Measurements from ENCODE around the gene PLA2G2F.

PLA2G2F gene

DNA sequence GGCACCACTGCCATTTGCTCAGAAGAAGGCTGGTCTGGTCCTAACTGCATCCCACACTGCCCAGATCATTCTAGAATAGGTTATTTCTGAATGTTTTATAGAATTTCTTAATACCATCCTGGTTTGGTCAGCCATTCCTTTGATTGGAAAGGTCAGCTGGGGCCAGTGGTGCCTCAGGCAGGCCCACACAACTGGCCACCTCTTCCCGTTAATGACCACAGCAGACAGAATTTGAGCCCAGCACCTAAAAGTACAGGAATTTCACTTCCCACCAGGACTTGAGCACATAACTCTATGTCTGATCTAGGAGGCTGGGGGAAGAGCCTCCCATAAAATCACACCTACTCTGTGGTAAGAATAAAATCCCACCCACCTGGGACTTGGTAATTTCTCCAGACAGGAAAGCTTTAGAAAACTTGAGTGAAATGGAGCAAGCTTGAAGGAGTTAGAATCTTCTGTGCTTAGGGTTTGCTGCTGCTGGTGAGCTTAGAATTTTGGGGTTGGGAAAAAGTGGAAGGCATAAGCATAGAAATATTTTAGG is 53.8 kb downstream of the PLA2G2F start:
- no peak for DNase-seq

DNA sequence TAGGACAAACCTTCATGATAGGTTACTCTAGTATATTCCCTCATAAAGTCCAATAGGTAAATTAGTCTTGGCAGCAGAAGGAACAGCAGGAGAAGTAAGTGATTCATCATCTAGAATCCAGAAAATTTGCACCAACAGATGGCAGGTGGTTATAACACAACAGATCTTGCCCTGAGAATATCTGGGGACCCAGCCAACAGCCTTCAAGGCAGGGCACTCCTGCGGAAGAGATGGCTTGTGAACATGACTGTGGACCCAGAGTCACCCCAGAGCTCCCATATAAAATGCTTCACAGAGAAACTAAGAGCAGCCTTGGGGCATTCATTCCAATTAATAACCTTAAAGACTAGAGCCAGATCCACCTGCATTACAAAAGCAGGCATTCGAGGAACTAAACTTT is 55.1 kb downstream of the PLA2G2F start:
- no peak for DNase-seq

GRCh38 chr1:20194757-20195461 is 55.8 kb downstream of the PLA2G2F start:
- peak; percentile 68 to 69 for DNase-seq

GRCh38 chr1:20195462-20195780 is 56.3 kb downstream of the PLA2G2F start:
- no peak for DNase-seq

GRCh38 chr1:20197329-20197791 is 58.2 kb downstream of the PLA2G2F start:
- DNase-seq: no peak

GRCh38 chr1:20198296-20198695 is 59.2 kb downstream of the PLA2G2F start:
- no peak for DNase-seq

DNA sequence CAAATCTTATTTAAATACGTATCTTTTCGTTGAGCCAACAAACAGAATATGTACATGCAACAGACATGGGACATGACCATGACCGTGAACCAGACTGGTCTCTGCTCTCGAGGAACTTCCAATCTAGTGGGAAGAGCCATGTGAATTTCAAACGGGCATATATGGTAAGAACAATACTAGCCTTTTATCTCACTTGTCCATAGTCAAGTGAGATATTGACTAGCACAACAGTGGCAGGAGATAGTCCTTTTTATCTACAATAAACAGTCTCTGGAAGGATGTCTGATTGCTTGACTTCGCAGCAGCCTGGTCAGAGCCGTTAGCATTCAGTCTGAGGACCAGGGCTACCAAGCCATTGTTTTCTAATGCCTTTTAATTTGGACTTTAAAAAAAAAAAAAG is 59.8 kb downstream of the PLA2G2F start:
- DNase-seq: no peak

GRCh38 chr1:20199403-20199802 is 60.3 kb downstream of the PLA2G2F start:
- no peak for DNase-seq

DNA sequence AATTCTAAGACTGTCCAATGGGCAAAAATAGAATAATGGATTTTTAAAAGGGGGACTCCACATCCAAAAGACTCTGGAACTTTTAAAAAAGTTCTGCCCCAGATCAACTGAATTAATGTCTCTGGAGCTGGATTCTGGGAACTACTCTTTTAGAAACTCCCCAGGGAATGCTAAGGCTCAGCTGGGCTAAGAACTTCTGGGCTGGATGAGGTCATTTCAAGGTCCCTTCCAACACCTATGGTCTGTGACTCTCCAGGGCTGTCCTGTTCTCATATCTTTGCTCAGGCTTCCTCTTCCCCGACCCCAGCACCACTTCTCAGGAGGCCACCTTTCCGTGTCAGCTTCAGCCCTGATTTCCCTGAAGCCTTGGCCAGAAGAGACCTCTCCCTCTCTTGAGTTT is 60.7 kb downstream of the PLA2G2F start:
- DNase-seq: no peak

Measured in CD4-positive, alpha-beta T cell treated with Interleukin-4 for 1 hour (primary cell).